PC-3 (cell line): ENCODE results near the gene INSM1.

Source experiments
- CTCF ChIP-seq: fragments of 300-600 bp; sonication (generic); conservative IDR thresholded peaks from 2 replicates; pipeline ENCODE4 v1.5.1; 2017; ENCODE audit warnings: antibody characterized with exemption, low read depth, mild to moderate bottlenecking, low read length
- EZH2 ChIP-seq: fragments of 300-600 bp; sonication (generic); IDR thresholded peaks from one replicate; pipeline ENCODE4 v1.6.1; 2017; ENCODE audit warnings: antibody characterized with exemption, mild to moderate bottlenecking, low read length; ENCODE audit not compliant: unreplicated experiment
- EZH2phosphoT487 ChIP-seq: fragments of 300-600 bp; sonication (generic); IDR thresholded peaks from 2 replicates; pipeline ENCODE4 v1.6.1; 2018; ENCODE audit warnings: mild to moderate bottlenecking, antibody characterized with exemption, low read length, borderline replicate concordance

GRCh38 chr20:20360464-20360863 is 7.4 kb upstream of the INSM1 start:
- TF ChIP-seq CTCF (peak; percentile 95), EZH2 (no peak), EZH2phosphoT487 (no peak)
